HG03064 (cell line): ENCODE measurements around the gene HIVEP3.

Experiments
- ATAC-seq: cut with Tn5 transposase; IDR thresholded peaks from one replicate; pipeline ENCODE4 v1.9.1; 2021; ENCODE audit warnings: low read depth; ENCODE audit not compliant: unreplicated experiment

The HIVEP3 gene

DNA sequence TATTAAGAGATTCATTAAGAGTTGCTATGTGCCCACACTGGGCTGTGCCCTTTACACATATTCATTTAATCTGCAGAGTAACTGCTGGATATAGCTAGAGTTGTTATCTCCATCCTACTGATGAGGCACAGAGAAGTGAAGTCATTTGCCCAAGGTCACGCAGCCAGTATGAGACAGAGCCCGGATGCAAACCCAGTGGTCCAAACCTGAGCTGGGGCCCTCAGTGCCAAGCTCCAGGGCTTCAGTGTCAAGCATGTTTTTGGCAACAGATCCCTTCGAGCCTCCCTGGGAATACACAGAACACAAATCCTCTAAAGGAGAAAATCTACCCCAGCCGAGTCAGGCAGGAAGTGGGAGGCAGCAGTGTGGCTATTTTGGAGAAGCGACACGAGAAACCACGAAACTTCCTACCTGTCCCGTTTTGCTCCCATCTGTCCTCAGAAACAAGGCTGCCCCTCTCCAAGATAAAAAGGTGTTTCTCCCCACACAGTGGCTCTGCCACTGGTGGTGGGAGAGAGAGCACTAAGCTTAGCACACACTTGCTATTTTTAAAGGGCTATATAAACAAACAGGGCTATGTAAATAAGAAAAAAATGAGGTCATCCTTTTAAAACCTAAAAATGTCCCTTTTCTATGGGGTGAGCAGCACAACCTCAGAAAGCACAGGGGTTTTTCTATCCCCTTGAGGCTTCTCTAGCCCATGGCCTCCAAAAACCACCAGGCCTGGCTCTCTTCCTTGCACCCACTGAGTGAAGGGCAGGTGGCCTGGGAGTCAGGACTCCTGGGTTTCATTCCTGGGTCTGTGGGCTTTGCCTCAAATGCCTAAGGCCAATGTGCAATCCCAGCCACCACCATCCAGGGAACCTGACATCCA lies 295.6 kb downstream of the HIVEP3 start:
- ATAC-seq: no peak

DNA sequence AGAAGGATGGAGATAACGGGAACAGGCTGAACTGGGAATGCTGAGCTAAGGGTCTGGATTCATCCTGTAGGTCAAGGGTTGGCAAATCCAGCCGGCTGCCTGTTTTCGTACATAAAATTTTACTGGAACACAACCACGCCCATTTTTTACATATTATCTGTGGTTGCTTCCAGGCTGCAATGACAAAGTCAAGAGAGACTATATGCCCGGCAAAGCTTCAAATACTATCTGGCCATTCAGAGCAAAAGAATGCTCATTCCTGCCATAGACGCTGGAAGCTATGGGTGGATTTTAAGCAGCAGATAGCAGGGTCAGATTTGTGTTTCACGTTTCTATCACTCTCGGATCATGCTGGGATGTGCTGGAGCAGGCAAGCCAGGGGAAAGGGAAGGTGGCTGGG lies 296.3 kb downstream of the HIVEP3 start:
- no peak for ATAC-seq

DNA sequence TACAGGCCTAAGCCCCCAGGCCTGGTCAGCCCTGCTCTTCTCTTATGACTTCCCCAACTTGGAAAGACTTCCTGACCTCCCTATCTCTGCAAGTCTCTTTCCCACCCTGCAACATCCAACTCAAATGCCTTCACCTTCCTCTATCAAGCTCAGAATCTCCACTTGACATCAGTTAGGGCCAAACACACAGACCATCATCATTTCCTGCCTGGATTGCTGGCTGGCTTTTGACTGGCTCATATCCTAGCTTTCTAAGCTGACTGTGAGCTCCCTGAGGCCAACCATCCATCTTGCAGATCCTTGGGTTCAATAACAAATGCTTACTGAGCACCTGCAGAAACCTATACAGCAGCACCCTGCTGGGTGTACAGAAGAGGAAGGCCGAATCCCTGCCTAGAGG lies 296.9 kb downstream of the HIVEP3 start:
- no peak for ATAC-seq

DNA sequence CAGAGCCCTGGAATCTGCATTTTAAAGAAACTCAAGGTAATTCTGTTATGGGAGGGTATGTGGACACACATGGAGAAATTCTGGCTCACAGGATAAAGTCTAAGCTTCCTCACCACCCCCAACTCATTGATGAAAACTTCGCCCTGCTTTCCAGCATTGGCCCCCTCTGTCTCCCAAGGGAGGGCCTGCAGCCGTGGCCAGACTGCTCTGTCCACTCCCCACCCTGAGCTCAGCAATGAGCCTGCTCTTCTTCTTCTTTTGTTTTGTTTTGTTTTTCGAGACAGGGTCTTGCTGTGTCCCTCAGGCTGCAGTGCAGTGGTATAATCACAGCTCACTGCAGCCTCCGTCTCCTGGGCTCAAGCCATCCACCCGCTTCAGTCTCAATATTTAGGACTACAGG lies 297.5 kb downstream of the HIVEP3 start:
- no peak for ATAC-seq

DNA sequence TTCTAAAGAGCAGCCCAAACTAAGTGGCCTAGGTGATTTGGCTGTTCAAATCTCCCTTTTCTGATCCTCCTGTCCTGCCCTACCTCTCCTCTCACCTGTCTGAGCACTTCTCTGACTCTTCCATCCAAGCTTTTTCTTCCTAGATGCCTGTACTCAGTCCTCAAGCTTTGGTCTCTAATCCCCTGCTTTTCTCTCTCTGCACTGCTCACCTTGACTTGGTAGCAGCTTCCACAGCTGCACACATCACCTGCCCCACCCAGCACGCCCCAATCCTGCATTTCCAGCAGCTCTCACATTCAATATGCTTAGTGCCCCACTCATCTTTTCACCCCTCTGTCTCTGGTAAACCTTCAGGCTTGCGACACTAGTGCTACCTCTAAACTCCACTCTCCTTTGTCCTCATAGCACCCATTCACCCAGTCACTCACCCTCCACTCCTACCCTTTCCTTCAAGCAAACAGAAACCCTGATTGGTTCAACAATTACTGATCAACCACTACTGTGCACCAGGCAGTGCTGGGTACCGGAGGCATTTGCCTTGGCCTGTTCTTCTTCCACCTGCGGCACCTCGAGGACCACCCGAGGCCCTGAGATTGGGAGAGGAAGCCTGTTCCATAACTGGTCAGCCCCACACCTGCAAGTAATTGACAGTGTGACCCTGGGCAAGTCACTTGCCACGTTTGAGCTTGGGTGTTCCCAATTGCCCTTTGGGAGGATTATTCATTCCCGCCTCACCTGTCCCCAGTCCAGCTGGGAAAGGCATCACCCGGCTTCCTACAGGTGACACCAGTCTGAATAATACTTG lies 298.2 kb downstream of the HIVEP3 start:
- no peak for ATAC-seq

DNA sequence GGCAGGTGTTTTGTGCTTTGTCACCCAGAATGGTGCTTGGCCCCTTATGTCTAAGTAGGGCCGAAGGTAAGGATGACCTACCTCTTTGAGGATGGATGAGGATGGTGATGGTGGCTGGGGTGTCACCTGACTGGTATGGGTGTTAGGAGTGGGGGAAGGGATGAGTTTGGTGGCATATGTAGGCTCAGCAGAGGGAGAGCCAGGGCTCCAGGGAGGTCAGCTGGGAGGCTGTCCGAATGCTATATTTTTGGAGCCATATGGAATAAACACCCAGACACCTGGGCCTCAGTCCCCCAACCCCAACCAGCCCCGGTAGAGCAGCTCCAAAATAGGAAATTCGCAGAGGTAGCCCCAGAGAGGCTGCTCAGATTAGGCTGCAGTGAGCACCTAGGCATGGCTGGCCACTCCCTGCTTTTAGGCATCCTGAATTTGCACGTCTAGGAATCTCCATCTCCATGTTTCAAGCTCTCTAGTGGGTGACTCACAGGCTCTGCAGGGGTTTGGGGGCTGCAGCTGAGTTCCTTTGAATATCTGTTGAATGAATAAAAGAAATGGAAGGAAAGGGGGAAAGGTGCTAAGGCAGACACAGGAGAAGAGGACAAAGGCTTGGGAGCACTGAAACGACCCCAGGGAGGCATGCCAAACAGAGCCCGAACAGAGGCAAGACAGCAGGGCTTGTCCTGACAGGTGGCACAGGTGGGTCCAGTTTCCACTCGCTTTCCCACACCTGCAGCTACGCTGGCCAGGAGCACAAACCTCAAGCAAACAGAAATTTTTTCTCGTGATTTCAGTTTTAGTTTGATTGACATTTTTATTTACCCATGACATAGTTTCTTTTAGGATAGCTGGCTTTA lies 299.0 kb downstream of the HIVEP3 start:
- ATAC-seq: no peak

DNA sequence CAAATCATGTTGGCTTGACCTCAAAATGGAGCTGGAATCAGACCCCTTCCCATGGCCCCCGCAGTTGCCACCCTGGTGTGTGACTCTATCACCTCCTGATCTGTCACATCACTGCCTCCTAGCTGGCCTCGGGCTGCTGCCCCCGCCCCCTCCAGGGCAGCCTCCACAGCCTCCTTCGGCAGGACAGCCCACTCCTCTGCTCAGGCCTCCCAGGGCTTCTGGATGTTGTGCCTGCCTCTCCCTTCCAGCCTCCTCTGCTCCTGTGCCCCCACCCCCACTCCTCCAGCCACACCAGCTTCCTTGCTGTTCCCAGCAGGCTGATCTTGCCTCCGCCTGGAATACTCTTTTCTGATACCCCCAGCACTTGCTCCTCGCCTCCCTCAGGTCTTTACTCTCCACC lies 299.9 kb downstream of the HIVEP3 start:
- no peak for ATAC-seq

DNA sequence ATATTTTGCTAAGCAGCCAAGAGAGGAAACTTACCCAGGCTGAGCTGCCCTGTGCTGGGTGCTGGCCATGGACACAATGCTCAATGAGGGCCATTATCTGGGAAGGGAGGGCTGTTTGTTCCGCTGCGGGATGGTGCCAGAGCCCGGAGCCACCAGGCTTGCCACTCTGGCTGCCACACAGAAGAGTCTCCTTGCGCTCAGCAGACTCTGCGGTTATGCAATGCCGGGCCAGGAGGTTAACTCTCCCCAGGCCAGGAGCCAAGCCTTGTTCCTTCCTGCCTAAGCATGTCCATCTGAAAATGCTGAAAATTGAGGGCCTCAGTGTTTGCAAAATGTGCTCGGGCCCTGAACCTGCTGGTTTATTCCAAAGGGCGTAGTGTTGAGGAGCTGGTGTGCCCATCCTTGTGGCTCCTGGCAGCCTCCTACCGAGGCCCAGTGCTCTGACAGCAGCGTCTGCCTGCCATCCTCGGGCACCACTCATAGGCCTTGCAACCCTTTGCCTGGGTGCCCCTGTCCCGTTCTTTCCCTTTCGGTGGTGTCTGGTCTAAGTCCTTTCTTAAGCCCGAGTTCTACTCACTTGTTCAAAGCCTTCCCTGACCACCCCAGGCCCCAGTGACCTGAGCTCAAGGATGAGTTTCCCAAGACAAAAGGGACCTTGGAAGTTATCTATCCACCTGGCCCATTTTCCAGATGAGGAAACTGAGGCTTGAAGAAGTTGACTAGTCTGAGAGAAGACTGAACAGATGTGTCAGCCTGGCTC lies 300.5 kb downstream of the HIVEP3 start:
- ATAC-seq: no peak

DNA sequence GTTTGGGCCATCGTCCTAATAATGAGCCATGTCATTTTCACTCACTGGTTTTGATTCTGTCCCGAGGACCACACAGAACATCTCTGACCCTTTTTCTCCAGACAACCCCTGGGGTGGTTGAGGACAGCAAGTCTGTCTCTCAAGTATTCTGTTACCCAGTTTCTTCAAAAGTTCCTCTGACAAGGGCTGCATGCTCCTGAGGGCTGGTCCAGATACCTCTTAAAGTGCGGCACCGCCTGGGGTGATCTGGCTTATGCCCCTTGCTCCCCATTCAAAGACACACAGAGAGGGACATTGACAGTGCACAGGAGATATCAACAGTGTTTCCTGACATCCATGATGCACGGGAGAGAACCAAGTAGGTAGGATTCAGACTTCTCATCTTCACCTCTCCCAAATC lies 301.4 kb downstream of the HIVEP3 start:
- ATAC-seq: no peak

DNA sequence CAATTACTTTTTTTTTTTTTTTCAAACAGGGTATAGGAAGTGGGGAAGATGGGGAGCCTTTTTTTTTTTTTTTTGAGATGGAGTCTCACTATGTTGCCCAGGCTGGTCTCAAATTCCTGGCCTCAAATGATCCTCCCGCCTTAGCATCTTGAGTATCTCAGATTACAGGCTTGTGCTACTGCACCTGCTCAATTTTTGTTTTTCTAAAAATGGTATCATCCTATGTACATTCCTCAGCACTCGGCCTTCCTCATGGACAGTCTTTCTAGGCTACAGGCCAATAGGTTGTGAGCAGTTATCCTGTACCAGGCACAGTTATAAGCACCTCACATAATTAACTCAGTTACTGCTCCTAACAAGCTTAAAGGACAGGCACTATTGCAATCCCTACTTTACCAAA lies 302.2 kb downstream of the HIVEP3 start:
- ATAC-seq: no peak

DNA sequence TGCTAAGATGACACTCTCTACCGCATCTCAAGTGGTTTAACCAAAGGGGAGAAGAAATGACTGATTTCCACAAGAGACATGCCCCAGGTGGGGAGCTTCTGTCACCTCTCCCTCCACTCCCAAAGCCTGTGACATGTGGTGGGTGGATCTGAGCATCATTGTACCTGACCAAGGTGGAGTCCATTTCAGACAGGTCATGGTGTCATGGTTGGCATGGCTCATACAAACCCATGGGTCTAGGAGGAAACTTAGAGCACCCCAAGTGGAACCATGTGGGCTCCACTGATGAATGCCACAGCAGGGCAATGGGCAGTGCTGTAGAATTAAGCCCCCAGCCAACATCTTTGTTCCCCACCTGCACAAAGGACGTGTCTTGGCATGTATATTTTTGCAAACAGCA lies 302.7 kb downstream of the HIVEP3 start:
- ATAC-seq: no peak

DNA sequence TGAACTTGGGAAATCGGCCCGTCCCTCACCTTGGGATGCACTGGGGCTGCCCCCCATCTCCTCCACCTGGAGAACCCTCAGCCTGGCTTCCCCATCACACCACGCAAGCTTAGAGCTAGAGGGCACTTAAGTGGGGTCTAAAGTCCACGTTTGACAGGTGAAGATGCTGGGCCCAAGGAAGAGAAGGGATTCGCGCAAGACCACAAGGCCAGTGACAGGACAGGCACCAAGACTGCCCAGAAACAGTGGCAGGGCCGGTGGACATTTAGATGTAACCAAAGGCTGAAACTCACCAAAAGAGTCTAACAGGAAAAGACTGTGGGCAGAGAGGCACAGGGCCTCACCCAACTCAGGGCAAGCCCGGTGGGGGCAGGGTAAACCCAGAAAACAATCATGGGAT lies 303.4 kb downstream of the HIVEP3 start:
- no peak for ATAC-seq

DNA sequence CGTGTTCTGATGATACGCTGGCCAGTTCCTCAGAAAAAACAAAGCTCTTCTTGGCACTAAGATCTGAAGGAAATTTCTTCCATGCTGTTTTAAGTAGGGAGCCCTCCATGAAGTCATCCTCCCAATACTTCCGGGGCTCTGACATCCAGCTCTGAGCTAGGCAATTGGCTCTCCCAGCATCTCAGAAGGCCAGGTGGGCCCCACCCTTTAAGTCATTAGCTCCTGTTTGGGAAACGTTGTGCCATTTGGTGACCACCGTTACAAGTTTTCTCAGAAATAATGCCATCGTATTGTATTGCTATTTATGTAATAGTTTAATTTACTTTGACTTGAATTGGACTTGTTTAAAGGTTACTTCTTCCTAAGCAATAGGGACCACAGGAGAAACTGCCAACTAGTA lies 303.9 kb downstream of the HIVEP3 start:
- no peak for ATAC-seq

DNA sequence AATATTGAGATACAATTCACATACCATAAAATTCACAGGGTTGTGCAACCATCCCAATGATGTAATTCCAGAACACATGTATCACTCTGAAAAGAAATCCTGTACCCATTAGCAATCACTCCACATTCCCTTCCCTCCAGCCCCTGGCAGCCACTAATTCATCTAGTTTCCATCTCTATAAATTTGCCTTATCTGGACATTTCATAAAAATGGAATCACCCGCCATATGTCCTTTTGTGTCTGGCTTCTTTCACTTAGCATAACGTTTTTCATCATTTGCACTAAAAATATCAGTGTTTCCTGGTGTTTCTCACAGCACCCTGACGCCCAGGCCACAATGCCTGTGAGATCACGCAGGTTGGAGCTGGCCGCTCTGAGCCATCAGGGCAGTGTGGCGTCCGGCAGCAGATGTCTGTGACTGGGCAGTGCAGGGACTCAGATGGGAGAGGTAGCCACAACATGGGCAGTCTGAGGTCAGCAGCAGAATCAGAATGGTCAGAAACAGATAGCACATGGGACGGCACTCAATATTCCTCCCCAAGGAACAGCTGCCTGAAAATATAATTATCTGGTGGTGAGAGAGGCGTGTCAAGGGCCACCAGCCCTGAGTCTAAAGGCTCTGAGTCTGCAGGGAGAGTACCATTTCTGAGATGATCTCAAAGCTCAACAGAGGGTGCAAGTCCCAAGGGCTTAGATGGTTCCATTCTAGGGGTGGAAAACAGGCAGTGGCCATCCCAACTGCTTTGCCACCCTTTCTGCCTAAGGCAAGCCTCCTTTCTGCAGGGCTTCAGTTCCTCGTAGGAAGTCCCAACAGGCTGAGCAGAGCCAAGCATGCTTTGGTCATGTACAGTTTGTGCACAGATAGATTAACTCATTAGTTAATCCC lies 304.8 kb downstream of the HIVEP3 start:
- ATAC-seq: no peak

DNA sequence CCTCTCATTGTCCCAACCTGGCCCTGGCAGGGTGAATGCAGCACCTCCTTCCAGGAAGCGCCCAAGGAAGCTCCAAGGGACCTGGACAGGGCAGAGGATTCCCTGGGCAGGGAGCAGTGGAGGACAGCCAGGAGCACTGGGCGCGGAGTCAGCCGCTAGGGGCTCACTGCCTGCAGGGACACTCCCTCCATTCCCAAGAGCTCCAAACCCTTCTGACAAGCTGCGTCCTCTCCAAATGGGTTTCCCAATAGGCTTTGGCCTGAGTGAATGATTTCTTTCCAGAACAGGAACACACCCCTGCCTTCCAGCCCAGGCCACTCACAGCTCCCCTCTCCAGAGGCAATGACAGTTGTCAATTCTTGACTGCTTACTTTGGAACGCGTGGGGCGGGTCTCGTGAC lies 305.8 kb downstream of the HIVEP3 start:
- ATAC-seq: no peak

DNA sequence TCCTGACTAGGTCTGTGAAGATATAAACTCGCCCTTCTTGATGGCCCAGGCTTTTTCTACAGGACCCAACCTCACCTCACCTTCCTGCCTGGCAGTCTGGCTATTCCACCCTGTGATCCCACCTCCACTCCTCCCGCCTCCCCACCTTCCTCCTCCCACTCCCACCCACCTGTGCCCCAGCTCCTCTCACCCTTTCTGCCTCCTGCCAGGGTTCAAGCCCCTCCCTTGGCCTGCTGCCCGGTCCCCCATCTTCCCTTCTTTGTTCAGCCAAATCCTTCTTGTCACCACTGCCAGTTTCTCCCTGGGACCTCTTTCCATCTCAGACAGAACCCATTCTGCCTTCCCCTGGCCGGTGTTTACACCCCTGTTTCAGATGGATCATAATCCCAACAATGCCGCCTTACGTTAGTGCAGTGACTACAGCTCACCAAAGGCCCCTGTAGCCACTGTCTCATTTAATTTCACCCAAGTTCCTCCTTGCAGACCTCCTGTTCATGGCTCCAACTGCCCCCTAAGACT lies 306.7 kb downstream of the HIVEP3 start:
- no peak for ATAC-seq

DNA sequence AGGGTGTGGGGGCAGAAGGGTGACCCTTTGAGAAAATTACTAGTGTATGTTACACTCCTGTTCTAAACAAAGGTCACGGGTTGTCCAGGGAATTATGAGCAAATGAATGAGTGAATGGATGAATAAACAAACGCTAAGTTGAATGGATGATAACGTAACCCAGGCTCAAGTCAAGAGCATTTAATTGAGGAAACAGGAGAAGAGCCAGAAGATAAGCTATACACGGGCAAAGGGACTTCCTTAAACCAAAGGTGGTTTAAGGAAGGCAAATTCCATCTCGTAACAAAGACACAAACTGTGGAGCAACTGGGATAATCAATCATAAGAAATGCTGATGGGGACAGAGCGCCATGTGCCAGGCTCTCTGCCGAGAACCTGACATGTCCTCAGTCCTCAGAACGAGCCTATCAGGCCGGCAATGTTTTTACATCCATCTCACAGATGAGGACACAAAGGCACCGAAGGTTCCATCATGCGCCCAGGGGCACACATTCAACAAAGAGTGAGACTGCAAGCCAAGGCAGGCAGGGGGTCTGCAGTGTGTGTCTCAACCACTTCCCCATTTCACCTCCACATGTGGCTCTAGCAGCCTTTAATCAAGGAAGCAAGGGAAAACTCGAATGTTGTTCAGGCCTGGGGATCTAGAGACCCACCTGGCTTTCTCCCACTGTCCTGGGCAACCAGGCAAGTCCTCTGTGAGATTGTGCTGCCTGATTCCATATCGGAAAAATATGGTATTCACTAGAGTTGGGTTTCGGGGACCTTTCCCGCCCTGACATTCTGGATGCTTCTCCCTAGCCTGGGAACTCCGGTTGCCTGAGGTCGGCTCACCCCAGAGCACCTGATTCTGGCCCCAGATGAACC lies 307.4 kb downstream of the HIVEP3 start:
- no peak for ATAC-seq

DNA sequence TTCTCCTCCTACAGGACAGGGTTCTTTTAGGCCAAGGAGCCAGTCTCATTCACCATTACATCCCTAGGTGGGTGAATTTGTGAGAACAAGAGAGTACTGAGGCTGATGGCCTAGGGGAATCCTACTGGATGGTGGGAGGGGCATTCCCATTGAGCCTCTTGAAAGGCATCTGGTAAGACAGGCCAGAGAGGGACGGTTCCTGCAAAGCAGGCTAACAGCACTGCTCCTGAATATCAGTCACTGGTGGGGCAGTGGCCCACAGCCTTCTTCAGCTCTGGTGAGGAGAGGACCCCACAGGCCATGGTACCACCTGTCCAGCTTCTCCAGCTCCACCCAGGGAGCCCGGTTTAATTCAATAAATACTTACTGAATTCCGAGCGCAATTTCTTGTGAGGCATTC lies 308.4 kb downstream of the HIVEP3 start:
- ATAC-seq: no peak
